HEK293T (cell line): ENCODE results near the gene CLDN9.

ENCODE experiments used
- ARNT ChIP-seq: fragments of 450-650 bp; IDR thresholded peaks from 2 replicates; pipeline ENCODE4 v1.6.1; 2017; ENCODE audit warnings: mild to moderate bottlenecking
- FOXA1 ChIP-seq: fragments of 450-650 bp; IDR thresholded peaks from 2 replicates; pipeline ENCODE4 v1.6.1; 2016; ENCODE audit warnings: mild to moderate bottlenecking
- FOXK2 ChIP-seq: fragments of 450-650 bp; IDR thresholded peaks from 2 replicates; pipeline ENCODE4 v1.6.1; 2016; ENCODE audit warnings: mild to moderate bottlenecking
- FOXM1 ChIP-seq: fragments of 450-650 bp; IDR thresholded peaks from 2 replicates; pipeline ENCODE4 v1.6.1; 2017; ENCODE audit warnings: mild to moderate bottlenecking, borderline replicate concordance
- SP1 ChIP-seq: fragments of 450-650 bp; IDR thresholded peaks from 2 replicates; pipeline ENCODE4 v1.6.1; 2017
- SUZ12 ChIP-seq: fragments of 450-650 bp; IDR thresholded peaks from 2 replicates; pipeline ENCODE4 v1.6.1; 2016; ENCODE audit warnings: mild to moderate bottlenecking

DNA sequence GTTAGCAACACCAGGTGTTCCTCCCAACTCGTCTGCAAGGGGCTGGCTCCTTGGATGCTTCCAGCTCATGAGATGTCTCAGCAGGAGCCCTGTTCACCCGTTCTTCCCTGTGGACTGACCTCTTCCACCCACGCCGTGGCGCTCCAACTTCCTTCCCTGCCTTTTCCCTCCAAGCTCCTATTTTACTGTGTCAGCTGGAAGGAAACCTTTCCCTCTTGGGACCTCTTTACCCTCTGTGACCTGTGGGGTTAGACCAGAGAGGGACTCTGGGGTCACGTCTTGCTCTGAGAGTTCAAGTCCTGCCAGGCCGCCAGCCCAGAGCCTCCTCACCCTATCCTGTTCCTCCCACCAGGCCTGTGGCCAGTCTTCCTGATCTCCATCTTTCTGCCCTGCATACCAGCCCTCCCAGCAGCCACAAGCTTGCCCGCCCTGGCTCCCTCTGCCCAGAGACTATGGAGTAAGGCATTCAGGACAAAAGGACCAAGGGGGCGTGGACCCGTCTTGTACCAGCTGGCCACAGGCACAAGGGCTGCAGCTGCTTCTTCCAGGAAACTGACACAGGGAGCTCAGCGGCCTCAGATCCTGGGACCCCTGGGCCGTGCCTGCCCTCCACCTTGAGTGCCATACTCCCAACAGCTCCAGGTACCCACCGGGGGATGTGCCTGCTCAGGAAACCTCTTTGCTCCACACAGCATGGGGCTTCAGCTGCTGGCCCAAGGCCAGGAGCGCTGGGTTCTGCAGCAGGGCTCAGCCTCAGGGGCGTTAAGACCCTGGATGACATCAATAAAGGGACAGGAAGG, 40.5 kb upstream of the CLDN9 start:
- TF ChIP-seq SUZ12 (no peak), SP1 (no peak), FOXM1 (no peak), ARNT (no peak), FOXA1 (no peak), FOXK2 (no peak)
